T follicular helper cell (primary cell): ENCODE results near the gene NOS1AP.

ENCODE experiments used
- DNase-seq: peaks from one replicate; pipeline ENCODE4 v3.0.0-alpha.2; 2020; ENCODE audit warnings: low read depth

NOS1AP gene

GRCh38 chr1:162386292-162387225 lies 317.1 kb downstream of the NOS1AP start:
- DNase-seq, result no peak

GRCh38 chr1:162387226-162388082 lies 318.0 kb downstream of the NOS1AP start:
- DNase-seq, result no peak

- no peak for DNase-seq
These were observed 318.6 kb downstream of the NOS1AP start for GRCh38 chr1:162388083-162388594.

- no peak for DNase-seq
These were observed 319.1 kb downstream of the NOS1AP start for GRCh38 chr1:162388615-162389014.

- no peak for DNase-seq
These were observed 319.7 kb downstream of the NOS1AP start for GRCh38 chr1:162389021-162389818.

GRCh38 chr1:162389971-162390370 lies 320.5 kb downstream of the NOS1AP start:
- DNase-seq, result no peak

- no peak for DNase-seq
These were observed 321.1 kb downstream of the NOS1AP start for GRCh38 chr1:162390396-162391185.

GRCh38 chr1:162391790-162392563 lies 322.5 kb downstream of the NOS1AP start:
- DNase-seq, result no peak

GRCh38 chr1:162396201-162396906 lies 326.9 kb downstream of the NOS1AP start:
- no peak for DNase-seq

GRCh38 chr1:162397039-162397448 lies 327.6 kb downstream of the NOS1AP start:
- no peak for DNase-seq

- no peak for DNase-seq
These were observed 328.6 kb downstream of the NOS1AP start for GRCh38 chr1:162397943-162398560.

- DNase-seq, result no peak
These were observed 329.6 kb downstream of the NOS1AP start for GRCh38 chr1:162398999-162399580.

GRCh38 chr1:162400790-162401355 lies 331.4 kb downstream of the NOS1AP start:
- no peak for DNase-seq

- DNase-seq, result no peak
These were observed 335.2 kb downstream of the NOS1AP start for GRCh38 chr1:162404550-162405160.

GRCh38 chr1:162405800-162406199 lies 336.3 kb downstream of the NOS1AP start:
- no peak for DNase-seq

GRCh38 chr1:162406811-162407210 lies 337.3 kb downstream of the NOS1AP start:
- DNase-seq, result no peak

GRCh38 chr1:162407539-162407938 lies 338.0 kb downstream of the NOS1AP start:
- no peak for DNase-seq

GRCh38 chr1:162412002-162412401 lies 342.5 kb downstream of the NOS1AP start, which contains the start of gene SH2D1B:
TSS of gene SH2D1B (minus strand) at chr1:162412136. CDS start at chr1:162412016, 120 bp downstream.
- DNase-seq, result no peak
